Mucosa of descending colon (tissue), 3 donors: Measurements from ENCODE around the gene PGLYRP4. TPM values are rescaled to one million over a fixed set of nuclear protein-coding genes. Genes with fewer than 3 reads are reported as not detected.

Experiments
- ATAC-seq: fragments of 200-7000 bp; cut with Tn5 transposase; one replicate; pipeline ENCODE4 v1.9.1; 2020; ENCODE audit warnings: mild to moderate bottlenecking, moderate library complexity
- DNase-seq, 3 donors: peaks; one replicate each; pipeline ENCODE4 v3.0.0-alpha.2; 2020
- H3K36me3 ChIP-seq: fragments of 200-600 bp; one replicate; pipeline ENCODE4 v1.8.0; 2021; ENCODE audit warnings: low read depth, mild to moderate bottlenecking
- H3K4me1 ChIP-seq: fragments of 200-600 bp; one replicate; pipeline ENCODE4 v1.8.0; 2021; ENCODE audit warnings: low read depth, mild to moderate bottlenecking
- H3K4me3 ChIP-seq: fragments of 200-600 bp; one replicate; pipeline ENCODE4 v1.8.0; 2021; ENCODE audit warnings: mild to moderate bottlenecking
- H3K9me3 ChIP-seq: fragments of 200-600 bp; one replicate; pipeline ENCODE4 v1.8.0; 2021; ENCODE audit warnings: mild to moderate bottlenecking
- intact Hi-C, 2 donors: fragments of 100-400 bp; cut with DNase I in 1 of 2; cut with micrococcal nuclease in 1 of 2; formaldehyde crosslinking; loops; one replicate each; pipeline versions ENCODE4 v1.11.0 to v1.11.1; 2022; cut with DNase I, micrococcal nuclease
- total RNA-seq, 3 donors: library from RNA; stranded (reverse); fragmentation: NEBNext Ultra II Directional in 2 of 3; extraction: Animal tissue kit (Norgen Biotek cat#: 25700) in 2 of 3; gene quantifications; one replicate each; pipeline versions ENCODE4 v1.2.1 to v1.2.4, GENCODE V29; 2021 to 2023
- TF ChIP-seq, protein P1 (sequence below): fragments of 200-600 bp; IDR thresholded peaks from one replicate; pipeline ENCODE4 v1.8.0; 2022; ENCODE audit warnings: antibody characterized with exemption, mild to moderate bottlenecking
- donor health status: DM: no; HTN: no; CAD: no; lungs with moderate emphysema.
- donor health status: DM: no; HTN: no; CAD: no.
- donor health status: DM: no; HTN: yes; CAD: no.

Gene PGLYRP4
- total RNA-seq, 3 donors from 2014 or later, result not detected

DNA sequence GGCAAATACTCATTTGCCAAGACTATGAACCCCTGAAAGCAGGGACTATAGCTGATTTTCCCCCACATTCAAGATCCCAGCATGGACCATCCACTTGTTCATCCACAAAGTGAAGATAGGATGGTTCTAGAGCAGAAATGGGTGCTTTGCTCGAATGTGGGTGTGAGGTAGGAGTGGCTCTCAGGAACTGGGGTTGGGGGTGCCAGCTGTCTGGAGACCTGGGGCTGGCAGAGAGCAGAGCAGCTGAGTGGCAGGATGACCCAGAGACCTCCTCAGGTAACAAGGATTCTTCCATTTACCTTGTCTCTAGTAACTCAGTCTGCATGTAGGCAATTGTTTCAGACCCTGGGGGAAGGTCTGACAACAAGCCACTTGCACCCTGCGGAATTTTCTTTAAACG, 15.0 kb upstream of the PGLYRP4 start:
- no peaks in the 10 kb centered on the region for H3K4me1 ChIP-seq
- TF ChIP-seq, protein P1, sequence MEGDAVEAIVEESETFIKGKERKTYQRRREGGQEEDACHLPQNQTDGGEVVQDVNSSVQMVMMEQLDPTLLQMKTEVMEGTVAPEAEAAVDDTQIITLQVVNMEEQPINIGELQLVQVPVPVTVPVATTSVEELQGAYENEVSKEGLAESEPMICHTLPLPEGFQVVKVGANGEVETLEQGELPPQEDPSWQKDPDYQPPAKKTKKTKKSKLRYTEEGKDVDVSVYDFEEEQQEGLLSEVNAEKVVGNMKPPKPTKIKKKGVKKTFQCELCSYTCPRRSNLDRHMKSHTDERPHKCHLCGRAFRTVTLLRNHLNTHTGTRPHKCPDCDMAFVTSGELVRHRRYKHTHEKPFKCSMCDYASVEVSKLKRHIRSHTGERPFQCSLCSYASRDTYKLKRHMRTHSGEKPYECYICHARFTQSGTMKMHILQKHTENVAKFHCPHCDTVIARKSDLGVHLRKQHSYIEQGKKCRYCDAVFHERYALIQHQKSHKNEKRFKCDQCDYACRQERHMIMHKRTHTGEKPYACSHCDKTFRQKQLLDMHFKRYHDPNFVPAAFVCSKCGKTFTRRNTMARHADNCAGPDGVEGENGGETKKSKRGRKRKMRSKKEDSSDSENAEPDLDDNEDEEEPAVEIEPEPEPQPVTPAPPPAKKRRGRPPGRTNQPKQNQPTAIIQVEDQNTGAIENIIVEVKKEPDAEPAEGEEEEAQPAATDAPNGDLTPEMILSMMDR, result no peak
- H3K4me3 ChIP-seq, result no peak overlapping the region
- ATAC-seq, result no peak
- H3K36me3 ChIP-seq, result no peaks in the 10 kb centered on the region
- no peak for DNase-seq
- no peaks in the 10 kb centered on the region for H3K9me3 ChIP-seq
- intact Hi-C loops, result no loop called here

DNA sequence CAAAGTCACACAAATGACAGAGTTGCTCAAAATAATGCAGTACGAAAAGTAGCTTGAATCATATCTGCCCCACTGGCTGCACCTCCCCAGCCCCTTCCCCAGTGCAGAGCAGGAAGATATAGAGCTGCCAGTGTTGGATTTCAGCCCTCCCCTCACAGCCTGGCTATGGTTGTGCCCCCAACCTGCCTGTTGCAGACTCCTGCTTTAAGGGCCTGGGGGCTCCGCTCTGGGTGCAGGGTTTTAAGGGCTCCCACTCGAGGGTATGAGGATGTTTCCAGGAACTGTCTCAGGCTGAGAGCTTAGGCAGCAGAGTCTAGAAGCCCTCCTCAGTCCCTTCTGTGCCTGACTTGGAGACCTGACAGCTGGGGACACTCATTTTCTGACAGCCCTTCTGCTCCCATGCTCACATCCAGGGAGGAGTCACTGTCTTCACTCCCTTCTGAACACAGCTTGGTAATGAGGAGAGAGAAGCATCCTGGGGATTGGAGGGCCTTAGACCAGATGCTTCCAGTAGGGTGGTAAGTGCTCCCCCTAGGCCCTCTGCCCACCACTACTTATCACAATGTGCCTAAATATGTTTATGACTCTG, 13.6 kb upstream of the PGLYRP4 start:
- H3K36me3 ChIP-seq, result no peaks in the 10 kb centered on the region
- intact Hi-C loops, result no loop called here
- TF ChIP-seq, protein P1, result no peak
- no peaks in the 10 kb centered on the region for H3K4me1 ChIP-seq
- no peaks in the 10 kb centered on the region for H3K9me3 ChIP-seq
- ATAC-seq (no peak), DNase-seq (no peak)
- no peak overlapping the region for H3K4me3 ChIP-seq

DNA sequence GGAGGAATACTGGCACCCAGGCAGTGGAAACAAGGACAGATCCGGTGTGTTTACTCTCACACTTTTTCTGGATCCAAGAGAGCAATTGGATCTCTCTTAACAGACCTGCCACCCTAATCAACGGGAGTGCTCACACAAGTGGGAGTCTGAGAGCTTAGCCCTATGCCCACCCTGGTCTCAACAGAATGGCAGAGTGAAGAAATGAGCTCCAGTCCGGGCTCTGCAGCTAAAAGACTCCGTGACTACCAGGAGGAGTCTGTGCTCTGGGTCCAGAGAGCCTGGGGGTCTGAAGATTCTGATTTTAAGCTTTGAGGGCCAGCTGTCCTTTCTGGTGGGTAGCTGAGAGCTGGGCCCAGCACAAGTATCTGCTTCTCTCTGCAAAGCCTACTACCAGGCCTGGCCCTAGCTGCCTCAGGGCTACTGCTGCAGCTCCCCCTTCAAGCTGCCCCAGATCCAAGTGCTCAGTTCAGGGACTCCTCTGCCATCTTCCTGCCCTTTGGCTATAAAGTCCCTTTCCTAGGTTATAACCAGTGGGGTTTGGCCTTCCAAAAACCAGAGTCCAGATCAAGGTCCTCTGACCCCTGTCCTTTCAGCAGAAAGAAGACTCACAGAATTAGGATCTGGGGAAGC, 13.0 kb upstream of the PGLYRP4 start:
- Histone ChIP-seq H3K9me3 (no peaks in the 10 kb centered on the region), H3K4me1 (no peaks in the 10 kb centered on the region), H3K4me3 (no peak overlapping the region), H3K36me3 (no peaks in the 10 kb centered on the region)
- TF ChIP-seq, protein P1, result no peak
- no peak for ATAC-seq
- no peak for DNase-seq
- intact Hi-C loops, result no loop called here

DNA sequence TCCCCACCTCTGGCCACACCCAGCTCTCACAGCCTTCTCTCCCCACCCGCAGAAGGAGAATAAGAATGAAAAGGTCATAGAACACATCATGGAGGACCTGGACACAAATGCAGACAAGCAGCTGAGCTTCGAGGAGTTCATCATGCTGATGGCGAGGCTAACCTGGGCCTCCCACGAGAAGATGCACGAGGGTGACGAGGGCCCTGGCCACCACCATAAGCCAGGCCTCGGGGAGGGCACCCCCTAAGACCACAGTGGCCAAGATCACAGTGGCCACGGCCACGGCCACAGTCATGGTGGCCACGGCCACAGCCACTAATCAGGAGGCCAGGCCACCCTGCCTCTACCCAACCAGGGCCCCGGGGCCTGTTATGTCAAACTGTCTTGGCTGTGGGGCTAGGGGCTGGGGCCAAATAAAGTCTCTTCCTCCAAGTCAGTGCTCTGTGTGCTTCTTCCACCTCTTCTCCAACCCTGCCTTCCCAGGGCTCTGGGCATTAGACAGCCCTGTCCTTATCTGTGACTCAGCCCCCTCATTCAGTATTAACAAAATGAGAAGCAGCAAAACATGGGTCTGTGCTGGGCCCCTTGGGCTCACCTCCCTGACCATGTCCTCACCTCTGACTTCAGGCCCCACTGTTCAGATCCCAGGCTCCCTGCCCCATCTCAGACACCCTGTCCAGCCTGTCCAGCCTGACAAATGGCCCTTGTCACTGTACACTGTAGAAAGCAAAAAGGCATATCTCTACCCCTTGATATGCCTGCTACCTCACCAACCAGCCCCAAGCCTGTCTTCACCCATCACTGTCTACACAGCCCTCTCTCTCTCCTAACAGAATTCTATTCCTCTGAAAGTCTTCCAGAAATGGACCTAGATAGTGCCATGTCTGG, 12.2 kb upstream of the PGLYRP4 start:
- no peaks in the 10 kb centered on the region for H3K4me1 ChIP-seq
- TF ChIP-seq, protein P1, result no peak
- intact Hi-C loops, result no loop called here
- ATAC-seq (no peak), DNase-seq (no peak)
- H3K9me3 ChIP-seq, result no peaks in the 10 kb centered on the region
- no peak overlapping the region for H3K4me3 ChIP-seq
- no peaks in the 10 kb centered on the region for H3K36me3 ChIP-seq

DNA sequence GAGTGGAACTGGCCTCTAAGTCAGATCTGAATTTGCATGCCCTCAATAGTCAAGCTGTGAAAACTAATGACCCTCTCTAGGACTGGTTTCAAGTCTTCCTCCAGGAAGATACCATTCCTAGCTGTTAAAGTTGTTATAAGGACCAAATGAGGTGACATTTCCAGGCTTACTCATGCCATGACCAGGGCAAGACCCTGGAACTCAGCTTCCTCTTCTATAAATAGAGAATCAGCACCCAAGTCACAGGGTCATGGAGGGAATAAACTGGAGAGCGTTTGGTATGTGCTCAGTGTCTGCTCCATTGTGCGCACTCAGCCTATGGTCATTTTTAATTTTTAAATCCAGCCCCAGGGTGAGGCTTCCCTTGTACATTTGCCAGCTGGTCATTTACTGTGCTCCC, 11.5 kb upstream of the PGLYRP4 start:
- no peak for ATAC-seq
- DNase-seq, result no peak
- TF ChIP-seq, protein P1, result no peak
- H3K36me3 ChIP-seq, result no peaks in the 10 kb centered on the region
- H3K9me3 ChIP-seq, result no peaks in the 10 kb centered on the region
- no peaks in the 10 kb centered on the region for H3K4me1 ChIP-seq
- H3K4me3 ChIP-seq, result no peak overlapping the region
- intact Hi-C loops, result no loop called here
